ENCODE measurements around the gene PLET1. TPM values are rescaled to one million over a fixed set of nuclear protein-coding genes. Genes with fewer than 3 reads are reported as not detected.

Gene PLET1
- total and polyA plus RNA-seq, 2 experiments from 2014 or later = not detected

GRCh38 chr11:112294688-112295340 is 34.2 kb upstream of the PLET1 start:
- peaks cover 41% of the 10 kb centered on the region for H3K4me1 ChIP-seq (ENCODE audit: insufficient read depth)
- H2AFZ ChIP-seq = no peak overlapping the region
- peaks cover 32% of the 10 kb centered on the region for H3F3A ChIP-seq (ENCODE audit: insufficient read depth)
- no peak overlapping the region for H3K9ac ChIP-seq
- no peak overlapping the region for H3K27ac ChIP-seq
- WGBS, 2 experiments (ENCODE audit: low coverage in 1 of 2, low lambda C conversion rate in 2 of 2, missing lambda C conversion rate in 2 of 2) = 74 to 81% methylated on average over 3 of the region's 3 CpGs
- H3K4me2 ChIP-seq (ENCODE audit: unreplicated experiment) = no peak overlapping the region
- no peak overlapping the region for H3K4me3 ChIP-seq
- H3K36me3 ChIP-seq (ENCODE audit: low read depth) = no peaks in the 10 kb centered on the region
- no peaks in the 10 kb centered on the region for H3K79me2 ChIP-seq (ENCODE audit: insufficient read depth)
- DNase-seq = no peak
- TF ChIP-seq EZH2phosphoT487 (IDR thresholded peaks at IDR 0.05; ENCODE audit: insufficient read depth, low read depth) = no peak
- TF ChIP-seq EZH2 (IDR thresholded peaks at IDR 0.05; ENCODE audit: insufficient read depth, poor library complexity, severe bottlenecking) = no peak
- H4K20me1 ChIP-seq (ENCODE audit: insufficient read depth) = no peaks in the 10 kb centered on the region
- no peaks in the 10 kb centered on the region for H3K9me2 ChIP-seq (ENCODE audit: insufficient read depth)
- no peaks in the 10 kb centered on the region for H3K9me3 ChIP-seq (ENCODE audit: low read depth)
- no peaks in the 10 kb centered on the region for H3K27me3 ChIP-seq (replicated peaks; ENCODE audit: insufficient read depth)
- in situ Hi-C loops (cut with MboI) = no loop called here

GRCh38 chr11:112293614-112294013 is 33.0 kb upstream of the PLET1 start:
- no peak overlapping the region for H3K4me3 ChIP-seq
- peak overlapping the region; percentile 83 for H3K27ac ChIP-seq
- H3F3A ChIP-seq (ENCODE audit: insufficient read depth) = peaks cover 32% of the 10 kb centered on the region
- in situ Hi-C loops (cut with MboI) = no loop called here
- 43 to 45% methylated on average over 2 of the region's 2 CpGs for WGBS, 2 experiments (ENCODE audit: low coverage in 1 of 2, low lambda C conversion rate in 2 of 2, missing lambda C conversion rate in 2 of 2)
- no peak for DNase-seq
- no peaks in the 10 kb centered on the region for H4K20me1 ChIP-seq (ENCODE audit: insufficient read depth)
- no peak for TF ChIP-seq EZH2phosphoT487 (IDR thresholded peaks at IDR 0.05; ENCODE audit: insufficient read depth, low read depth)
- no peak for TF ChIP-seq EZH2 (IDR thresholded peaks at IDR 0.05; ENCODE audit: insufficient read depth, poor library complexity, severe bottlenecking)
- H3K9me2 ChIP-seq (ENCODE audit: insufficient read depth) = no peaks in the 10 kb centered on the region
- H3K27me3 ChIP-seq (replicated peaks; ENCODE audit: insufficient read depth) = no peaks in the 10 kb centered on the region
- H3K9ac ChIP-seq = peak overlapping the region; percentile 28
- peak overlapping the region; percentile 45 for H3K4me2 ChIP-seq (ENCODE audit: unreplicated experiment)
- no peaks in the 10 kb centered on the region for H3K36me3 ChIP-seq (ENCODE audit: low read depth)
- peak overlapping the region; percentile 44 for H2AFZ ChIP-seq
- H3K4me1 ChIP-seq (ENCODE audit: insufficient read depth) = peaks cover 41% of the 10 kb centered on the region
- no peaks in the 10 kb centered on the region for H3K9me3 ChIP-seq (ENCODE audit: low read depth)
- no peaks in the 10 kb centered on the region for H3K79me2 ChIP-seq (ENCODE audit: insufficient read depth)

DNA sequence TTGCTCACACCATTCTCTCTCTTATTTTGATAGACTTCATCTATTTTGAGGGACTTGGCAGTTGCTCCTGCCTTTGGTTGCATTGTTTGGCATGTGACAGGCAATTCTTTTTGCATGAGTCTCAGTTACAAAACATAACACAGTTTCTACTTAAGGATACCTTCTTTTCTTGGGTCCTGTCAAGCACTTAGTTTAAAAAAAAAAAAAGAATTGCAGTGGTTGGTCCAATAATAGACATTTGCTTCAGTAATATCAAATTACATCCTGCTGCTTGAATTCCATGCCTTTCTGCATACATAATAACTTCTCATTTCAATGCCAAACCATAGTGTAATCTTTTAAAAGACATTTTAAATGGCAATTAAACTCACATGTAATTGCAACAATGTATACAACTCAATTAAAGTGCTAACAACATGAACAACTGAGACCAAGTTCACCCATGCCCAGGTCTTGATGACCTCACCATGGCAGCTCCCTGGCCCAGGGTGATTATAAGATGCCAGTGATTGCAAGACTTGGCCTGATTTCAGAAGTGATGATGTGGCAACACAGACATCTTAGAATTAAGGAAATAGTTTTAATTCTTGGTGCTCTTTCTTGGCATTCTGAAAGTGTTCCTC is 32.2 kb upstream of the PLET1 start:
- Histone ChIP-seq H3K4me2 (ENCODE audit: unreplicated experiment) (peak overlapping the region; percentile 45), H3K9ac (peak overlapping the region; percentile 28), H3K9me2 (ENCODE audit: insufficient read depth) (no peaks in the 10 kb centered on the region), H3K4me1 (ENCODE audit: insufficient read depth) (peaks cover 41% of the 10 kb centered on the region), H3F3A (ENCODE audit: insufficient read depth) (peaks cover 32% of the 10 kb centered on the region), H2AFZ (no peak overlapping the region), H3K4me3 (0 out of 2 replicates have a peak overlapping the region, but pooled peaks have one; percentile 29), H3K36me3 (ENCODE audit: low read depth) (no peaks in the 10 kb centered on the region), H3K79me2 (ENCODE audit: insufficient read depth) (no peaks in the 10 kb centered on the region), H4K20me1 (ENCODE audit: insufficient read depth) (no peaks in the 10 kb centered on the region), H3K27ac (peak overlapping the region; percentile 83), H3K9me3 (ENCODE audit: low read depth) (no peaks in the 10 kb centered on the region), H3K27me3 (replicated peaks; ENCODE audit: insufficient read depth) (no peaks in the 10 kb centered on the region)
- DNase-seq = peak; percentile 93
- TF ChIP-seq EZH2phosphoT487 (IDR thresholded peaks at IDR 0.05; ENCODE audit: insufficient read depth, low read depth) (0 out of 2 replicates have a peak, but pooled peaks have one; percentile 61), EZH2 (IDR thresholded peaks at IDR 0.05; ENCODE audit: insufficient read depth, poor library complexity, severe bottlenecking) (no peak)
- in situ Hi-C loops (cut with MboI) = no loop called here

GRCh38 chr11:112292188-112292587 is 31.5 kb upstream of the PLET1 start:
- Histone ChIP-seq H3K27me3 (replicated peaks; ENCODE audit: insufficient read depth) (no peaks in the 10 kb centered on the region), H3K9me2 (ENCODE audit: insufficient read depth) (no peaks in the 10 kb centered on the region), H4K20me1 (ENCODE audit: insufficient read depth) (no peaks in the 10 kb centered on the region), H3K4me3 (peak overlapping the region; percentile 29), H3K4me1 (ENCODE audit: insufficient read depth) (peaks cover 41% of the 10 kb centered on the region), H3K36me3 (ENCODE audit: low read depth) (no peaks in the 10 kb centered on the region), H3K9ac (no peak overlapping the region), H3K9me3 (ENCODE audit: low read depth) (no peaks in the 10 kb centered on the region), H3K79me2 (ENCODE audit: insufficient read depth) (no peaks in the 10 kb centered on the region), H3K4me2 (ENCODE audit: unreplicated experiment) (peak overlapping the region; percentile 45), H3K27ac (peak overlapping the region; percentile 83), H2AFZ (no peak overlapping the region), H3F3A (ENCODE audit: insufficient read depth) (peaks cover 32% of the 10 kb centered on the region)
- in situ Hi-C loops (cut with MboI) = no loop called here
- TF ChIP-seq EZH2 (IDR thresholded peaks at IDR 0.05; ENCODE audit: insufficient read depth, poor library complexity, severe bottlenecking) = no peak
- no peak for TF ChIP-seq EZH2phosphoT487 (IDR thresholded peaks at IDR 0.05; ENCODE audit: insufficient read depth, low read depth)
- DNase-seq = no peak

All from GM23248 (cell line).